Ovary (tissue), 3 donors: ENCODE results near the gene TAS2R41.

ENCODE experiments used
- CTCF ChIP-seq, 3 donors: fragments of 450-650 bp in 2 of 3; fragments of 200-600 bp in 1 of 3; IDR thresholded peaks; one replicate each; pipeline versions ENCODE4 v1.5.1 to v1.8.0; 2016 to 2022; ENCODE audit warnings: antibody characterized with exemption in 3 of 3, mild to moderate bottlenecking in 1 of 3
- EP300 ChIP-seq: sonication (generic); formaldehyde crosslinking; IDR thresholded peaks from one replicate; pipeline ENCODE4 v1.6.1; 2017; ENCODE audit warnings: antibody characterized with exemption
- donor health status: DM: no; HTN: no; CAD: no.

- TF ChIP-seq EP300 = no peak
- no peak for TF ChIP-seq CTCF (IDR thresholded peaks at IDR 0.05)
Measured at GRCh38 chr7:143443153-143443552, 34.5 kb upstream of the TAS2R41 start, which contains the start of gene TAS2R60.
